Stimulated activated CD4-positive, alpha-beta T cell treated with anti-CD3 and anti-CD28 coated beads, Interleukin-12 subunit alpha, Interleukin-12 subunit beta, amount 100 ng/mL, for 24 hours (primary cell): ENCODE measurements around the gene LIN9.
"Not testable (repeated sequence)": the region's sequence is repeated elsewhere in the genome, so short reads cannot be mapped to it uniquely, and the experiment has no call there.

Experiments used
- DNase-seq, 2 experiments: peaks; one replicate each; pipeline ENCODE4 v3.0.0-alpha.2; 2020; ENCODE audit warnings: low read depth in 2 of 2

The LIN9 gene, protein sequence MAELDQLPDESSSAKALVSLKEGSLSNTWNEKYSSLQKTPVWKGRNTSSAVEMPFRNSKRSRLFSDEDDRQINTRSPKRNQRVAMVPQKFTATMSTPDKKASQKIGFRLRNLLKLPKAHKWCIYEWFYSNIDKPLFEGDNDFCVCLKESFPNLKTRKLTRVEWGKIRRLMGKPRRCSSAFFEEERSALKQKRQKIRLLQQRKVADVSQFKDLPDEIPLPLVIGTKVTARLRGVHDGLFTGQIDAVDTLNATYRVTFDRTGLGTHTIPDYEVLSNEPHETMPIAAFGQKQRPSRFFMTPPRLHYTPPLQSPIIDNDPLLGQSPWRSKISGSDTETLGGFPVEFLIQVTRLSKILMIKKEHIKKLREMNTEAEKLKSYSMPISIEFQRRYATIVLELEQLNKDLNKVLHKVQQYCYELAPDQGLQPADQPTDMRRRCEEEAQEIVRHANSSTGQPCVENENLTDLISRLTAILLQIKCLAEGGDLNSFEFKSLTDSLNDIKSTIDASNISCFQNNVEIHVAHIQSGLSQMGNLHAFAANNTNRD

DNA sequence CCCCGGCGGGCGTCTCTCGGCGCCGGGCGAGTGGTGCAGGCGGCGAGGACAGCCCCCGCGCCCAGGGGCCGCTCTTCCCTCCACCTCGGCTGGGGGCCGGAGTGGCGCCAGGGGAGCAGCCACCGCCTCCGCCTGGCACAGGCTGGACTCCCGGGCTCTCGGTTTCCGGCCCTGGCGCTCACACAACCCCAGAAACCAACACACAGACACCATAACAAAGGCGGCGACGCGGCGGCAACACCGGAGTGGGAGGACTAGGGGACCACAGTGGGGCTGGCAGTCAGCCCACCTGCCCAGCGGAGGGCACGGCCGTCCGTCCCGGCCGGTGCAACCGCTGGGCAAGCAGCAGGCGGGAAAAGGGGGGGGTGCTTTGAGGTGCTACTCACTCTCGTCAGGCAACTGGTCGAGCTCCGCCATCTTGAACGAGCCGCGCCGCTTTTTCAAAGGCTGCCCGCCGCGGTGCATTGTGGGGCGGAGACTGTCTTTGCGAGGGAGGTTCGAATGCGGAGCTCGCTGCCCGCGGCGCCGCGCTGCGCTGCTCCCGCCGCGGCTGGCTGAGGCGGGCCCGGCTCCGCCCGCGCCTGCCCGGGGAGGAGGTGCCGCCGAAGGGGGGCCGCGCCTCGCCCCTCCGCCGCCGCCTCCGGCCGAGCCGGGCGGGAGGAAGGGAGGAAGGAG lies at the start of gene LIN9:
Gene LIN9, minus strand, starts transcription at position 442 of the 675 bp plus-strand sequence. Its CDS starts 25 bp downstream, at position 417.
- peak; percentile 87 to 96 for DNase-seq

DNA sequence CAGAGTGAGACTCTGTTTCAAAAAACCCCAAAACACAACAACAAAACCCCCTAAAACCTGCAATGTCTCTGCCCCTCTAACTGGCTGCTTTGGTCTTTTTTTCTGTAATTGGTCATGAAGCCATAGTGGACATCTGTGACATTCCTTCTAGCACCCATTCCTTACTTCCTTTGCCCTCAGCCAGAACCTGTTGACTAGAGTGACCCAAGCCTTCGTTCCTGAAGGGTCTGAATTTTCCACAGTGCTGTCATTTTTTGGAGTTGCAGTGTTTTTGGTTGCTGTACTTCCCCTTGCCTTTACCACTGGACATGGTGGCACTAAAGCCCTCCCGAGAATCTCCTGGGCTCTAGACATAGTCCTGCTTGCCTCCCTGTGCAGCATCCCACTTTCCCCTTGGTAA lies 48.5 kb upstream of the LIN9 start:
- DNase-seq: no peak

DNA sequence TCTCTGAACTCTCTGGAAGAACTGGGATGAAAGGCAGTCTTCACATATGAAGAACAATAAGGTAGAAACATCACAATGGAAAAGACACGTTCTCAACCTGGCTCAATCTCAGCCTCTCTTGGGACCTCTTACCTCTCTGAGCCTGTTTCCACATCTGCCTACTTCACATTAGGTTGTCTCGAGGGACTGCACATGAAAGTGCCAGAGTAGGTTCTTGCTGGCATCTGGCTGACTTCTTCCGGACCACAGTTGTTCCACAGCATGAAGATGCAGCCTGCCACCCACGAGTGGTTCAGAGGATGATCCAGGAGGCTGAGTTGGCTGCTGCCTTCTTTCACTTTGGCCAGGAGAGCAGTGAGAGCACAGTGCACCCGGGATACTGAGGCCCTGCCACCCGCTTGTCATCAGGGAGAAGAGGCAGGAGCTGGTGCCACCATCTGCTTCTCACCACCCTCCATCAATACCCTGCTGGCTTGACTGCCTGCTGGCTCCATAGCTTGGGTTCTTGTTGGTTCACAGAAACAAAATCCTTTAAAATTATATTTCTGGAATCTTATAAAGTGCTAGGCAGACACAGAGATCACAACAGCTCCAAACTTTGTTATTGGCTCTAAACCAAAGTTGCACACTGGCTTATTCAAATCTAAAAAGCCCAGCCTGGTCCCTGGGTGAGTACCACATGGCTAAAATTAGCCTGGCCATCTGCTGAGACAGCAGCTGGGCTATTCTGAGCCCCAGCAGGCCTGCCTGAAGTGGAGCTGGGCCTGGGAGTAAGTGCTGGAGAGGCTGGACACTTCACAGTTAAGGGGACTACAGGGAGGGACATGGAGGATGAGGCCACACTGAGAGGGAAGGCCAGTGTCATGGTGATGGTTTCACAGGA lies 46.9 kb upstream of the LIN9 start:
- no peak for DNase-seq

DNA sequence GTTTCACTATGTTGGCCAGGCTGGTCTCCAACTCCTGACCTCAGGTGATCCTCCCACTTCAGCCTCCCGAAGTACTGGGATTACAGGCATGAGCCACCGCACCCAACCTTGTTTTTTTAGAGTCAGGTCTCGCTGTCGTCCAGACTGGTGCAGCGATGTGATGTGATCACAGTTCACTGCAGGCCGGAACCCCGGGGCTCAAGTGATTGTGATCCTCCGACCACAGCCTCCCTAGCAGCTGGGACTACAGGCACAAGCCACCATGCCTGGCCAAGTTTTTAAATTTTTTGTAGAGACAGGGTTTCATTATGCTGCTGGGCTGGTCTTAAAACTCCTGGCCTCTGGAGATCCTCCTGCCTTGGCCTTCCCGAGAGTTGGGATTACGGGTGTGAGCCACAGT lies 46.1 kb upstream of the LIN9 start:
- no peak for DNase-seq

DNA sequence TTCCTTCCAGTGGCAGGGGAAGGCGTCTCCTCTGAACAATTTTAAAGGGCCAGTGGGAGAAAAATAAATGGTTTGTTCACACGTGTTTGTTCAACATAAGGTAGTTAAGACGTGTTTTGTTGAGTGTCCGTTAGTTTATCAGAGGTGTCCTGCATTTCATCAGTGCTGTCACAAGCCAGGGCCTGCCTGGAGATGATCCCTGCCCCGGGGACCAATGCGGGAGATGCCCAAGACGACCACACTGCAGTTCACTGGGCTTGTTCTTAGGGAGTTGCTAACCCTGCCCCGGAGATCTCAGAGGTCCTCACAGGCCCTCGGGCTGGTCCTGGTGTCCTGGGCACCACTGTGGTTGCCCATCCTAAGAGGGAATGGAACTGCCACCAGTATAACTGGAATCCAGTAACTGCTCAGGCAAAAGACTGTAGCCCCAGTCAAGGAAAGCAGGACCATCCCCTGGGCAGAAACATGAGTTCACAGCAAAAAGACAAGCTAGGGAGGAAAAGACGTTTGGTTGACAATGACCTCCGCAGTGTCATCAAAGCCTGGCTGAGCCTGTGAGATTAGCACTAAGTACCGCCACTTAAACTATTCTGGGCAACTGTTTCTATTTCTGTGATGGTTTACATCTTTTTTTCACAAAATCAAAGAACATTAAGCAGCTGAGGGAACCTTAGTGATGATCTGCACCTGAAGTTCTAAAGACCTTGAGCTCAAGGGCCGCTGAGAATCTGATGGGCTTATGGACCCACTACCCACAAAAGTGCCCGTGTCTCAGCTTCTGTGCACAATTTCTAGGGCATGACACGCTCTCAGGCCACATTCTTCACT lies 44.9 kb upstream of the LIN9 start:
- DNase-seq: no peak

DNA sequence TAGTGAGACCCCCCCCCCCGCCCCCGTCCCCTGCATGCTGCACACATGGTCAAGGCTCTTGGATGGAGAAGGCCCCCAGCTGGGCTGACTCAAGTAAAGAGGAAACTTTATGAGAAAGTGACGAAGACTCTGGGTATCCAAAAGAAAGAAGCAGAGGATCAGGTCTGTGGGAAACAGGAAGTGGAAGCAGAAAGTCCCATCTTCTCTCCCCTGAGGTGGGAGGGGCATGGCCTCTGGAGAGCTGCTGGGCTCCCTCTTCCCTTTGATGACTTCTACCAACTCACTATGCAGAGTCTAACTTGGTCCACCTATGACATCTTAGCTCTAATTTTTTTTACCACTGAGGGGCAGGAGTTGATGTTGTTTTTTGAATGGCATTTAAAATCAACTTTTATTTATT lies 42.7 kb upstream of the LIN9 start:
- DNase-seq: no peak

DNA sequence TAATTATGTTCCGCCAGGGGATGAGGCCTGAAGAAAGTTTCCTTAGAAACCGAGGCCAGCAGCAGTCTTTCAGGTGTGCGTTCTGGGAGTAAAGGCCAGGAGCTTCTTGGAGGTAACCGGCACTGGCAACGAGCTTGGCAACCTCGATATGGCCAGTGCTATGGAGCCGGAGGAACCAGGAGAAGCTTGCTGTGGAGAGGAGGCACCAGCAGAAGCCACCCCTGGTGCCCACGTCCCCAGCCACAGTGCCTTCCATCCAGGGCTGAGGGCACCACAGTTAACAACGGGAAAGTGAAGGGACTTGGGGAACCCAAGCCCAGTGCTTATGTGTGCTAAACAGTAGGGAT lies 41.5 kb upstream of the LIN9 start:
- DNase-seq: no peak

DNA sequence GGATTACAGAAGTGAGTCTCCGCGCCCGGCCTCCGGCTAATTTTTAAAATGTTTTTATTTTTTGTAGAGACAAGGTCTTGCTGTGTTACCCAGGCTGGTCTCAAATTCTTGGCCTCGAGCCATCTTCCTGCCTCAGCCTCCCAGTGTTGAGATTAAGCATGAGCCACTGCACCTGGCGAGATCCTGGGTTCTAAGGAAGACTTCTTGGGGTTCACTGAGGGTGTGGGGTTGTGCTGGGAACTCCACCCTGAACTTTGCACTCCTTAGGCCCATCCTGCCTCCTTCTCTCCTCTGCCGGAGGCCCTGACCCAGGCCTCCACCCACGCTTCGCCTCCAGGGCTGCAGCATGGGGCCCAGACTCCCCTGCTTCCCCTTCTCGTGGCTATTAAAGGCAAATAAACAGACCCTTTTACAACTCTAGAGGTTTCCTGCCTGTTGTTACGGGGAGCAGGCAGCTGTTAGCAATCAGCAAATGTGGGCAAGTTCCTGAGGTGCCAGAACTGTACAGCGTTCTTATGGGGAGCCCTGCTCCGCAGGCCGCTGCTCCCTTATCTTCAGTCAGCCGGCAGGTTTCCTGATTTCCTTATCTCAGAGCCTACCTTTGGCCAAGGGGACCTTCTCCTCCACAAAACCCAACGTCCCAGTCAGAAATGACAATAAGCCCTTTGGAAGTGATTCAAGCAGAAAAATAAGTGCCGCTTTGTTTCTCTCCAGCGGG lies 41.0 kb upstream of the LIN9 start:
- DNase-seq: no peak

DNA sequence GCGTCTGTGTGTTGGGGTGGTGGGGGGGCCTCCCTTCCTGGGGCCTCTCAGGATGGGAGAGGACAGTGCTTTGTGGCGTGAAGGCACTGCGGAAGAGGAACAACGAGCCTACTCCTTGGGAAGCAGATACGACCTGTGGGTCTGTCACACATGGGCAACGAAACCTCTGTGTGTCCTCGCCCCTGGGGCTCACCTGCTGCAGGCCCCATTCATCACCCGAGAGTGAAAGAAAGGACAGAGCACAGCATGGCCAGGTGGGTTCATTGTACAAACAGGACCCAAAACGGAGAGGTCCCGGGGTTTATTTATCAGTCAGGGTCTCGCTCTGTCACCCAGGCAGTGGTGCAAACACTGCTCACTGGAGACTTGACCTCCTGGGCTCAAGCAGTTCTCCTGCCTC lies 40.1 kb upstream of the LIN9 start:
- no peak for DNase-seq

DNA sequence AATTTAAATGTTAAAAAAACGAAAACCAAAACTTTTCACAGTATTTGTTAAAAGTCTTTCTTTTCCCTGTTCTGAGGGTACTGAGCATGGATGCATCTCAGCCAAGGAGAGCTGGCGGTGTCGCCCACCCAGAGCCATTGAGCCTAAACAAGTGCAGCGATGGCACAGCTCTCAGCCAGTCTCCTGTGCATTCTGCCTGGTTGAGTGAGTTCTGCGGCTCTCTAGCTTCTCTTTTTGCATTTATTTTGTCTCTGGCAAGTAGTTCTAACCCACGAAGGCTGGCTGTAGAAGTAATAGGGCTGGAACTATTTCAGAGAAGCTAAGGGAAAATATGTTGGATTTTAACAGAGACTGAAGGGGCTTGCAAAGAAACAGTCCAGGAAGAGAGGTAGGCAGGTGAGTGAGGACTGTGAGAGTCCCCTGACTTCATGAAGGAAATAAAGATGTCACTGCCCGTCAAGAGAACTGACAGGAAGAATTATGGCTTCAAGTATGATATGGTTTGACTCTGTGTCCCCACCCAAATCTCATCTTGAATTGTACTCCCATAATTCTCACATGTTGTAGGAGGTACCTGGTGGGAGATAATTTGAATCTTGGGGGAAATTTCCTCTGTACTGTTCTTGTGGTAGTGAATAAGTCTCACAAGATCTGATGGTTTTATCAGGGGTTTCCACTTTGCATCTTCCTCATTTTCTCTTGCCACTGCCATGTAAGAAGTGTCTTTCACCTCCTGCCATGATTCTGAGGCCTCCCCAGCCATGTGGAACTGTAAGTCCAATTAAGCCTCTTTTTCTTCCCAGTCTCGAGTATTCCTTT lies 35.7 kb upstream of the LIN9 start:
- DNase-seq: no peak

DNA sequence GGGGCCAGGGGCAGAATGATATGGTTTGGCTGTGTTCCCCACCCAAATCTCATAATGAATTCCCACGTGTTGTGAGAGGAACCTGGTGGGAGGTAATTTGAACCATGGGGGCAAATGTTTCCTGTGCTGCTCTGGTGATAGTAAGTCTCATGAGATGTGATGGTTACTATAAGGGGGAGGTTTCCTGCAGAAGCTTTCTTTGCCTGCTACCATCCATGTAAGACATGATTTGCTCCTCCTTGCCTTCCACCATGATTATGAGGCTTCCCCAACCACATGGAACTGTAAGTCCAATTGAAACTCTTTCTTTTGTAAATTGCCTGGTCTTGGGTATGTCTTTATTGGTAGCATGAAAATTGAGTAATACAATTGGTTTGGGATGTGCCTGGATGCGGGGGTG lies 33.7 kb upstream of the LIN9 start:
- DNase-seq: no peak

DNA sequence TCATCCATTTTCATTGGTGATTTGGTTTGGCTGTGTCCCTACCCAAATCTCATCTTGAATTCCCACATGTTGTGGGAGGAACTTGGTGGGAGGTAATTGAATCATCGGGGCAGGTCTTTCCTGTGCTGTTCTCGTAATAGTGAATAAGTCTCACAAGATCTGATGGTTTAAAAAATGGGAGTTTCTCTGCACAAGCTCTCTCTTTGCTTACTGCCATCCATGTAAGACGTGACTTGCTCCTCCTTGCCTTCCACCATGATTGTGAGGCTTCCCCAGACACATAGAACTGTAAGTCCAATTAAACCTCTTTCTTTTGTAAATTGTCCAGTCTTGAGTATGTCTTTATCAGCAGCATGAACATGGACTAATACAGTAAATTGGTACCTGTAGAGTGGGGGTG lies 31.1 kb upstream of the LIN9 start:
- DNase-seq: not testable (repeated sequence)

DNA sequence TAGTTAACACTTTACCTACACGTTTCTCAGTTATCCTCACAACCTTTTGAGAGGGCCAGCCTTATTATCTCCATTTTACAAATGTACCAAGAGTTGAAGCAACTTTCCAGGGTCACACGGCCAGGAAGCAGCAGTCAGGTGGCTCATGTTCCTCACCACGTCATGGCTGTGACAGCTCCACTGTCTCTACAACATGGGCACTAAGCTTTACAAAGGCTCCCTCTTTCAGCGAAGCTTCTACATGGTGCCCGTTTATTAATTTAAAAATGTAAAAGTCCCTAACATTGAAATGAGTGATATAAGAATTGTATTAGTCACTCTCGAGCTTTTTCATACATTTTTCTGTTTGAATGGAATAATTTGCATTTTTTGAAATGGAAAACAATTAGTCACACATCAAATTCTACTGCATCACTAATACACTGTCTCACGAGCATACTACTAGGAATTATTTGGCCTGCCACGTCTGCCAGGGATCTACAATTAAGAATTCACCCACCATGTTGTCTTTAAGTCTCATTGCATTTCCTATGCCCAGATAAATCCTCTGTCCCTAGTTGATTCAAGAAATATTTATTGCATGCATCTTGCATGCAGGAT lies 28.4 kb upstream of the LIN9 start:
- no peak for DNase-seq

DNA sequence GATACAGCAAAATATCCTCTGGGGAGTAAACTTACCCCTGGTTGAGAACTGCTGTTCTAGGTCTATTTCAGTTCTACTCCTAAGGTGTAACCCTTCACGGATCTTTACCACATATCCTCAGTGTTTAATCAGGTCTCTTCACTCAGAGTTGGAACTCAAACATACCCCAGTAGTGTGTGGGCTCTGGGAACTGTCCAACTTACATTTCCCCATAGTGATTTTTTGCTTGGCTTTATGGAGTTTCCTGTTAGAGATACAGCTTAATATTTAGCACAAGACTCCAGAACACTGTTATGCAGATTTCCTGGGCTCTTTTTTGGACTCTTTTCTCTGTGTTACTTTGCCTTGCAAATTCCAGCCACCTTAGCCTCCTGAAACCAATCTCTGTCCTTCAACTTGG lies 26.7 kb upstream of the LIN9 start:
- no peak for DNase-seq

DNA sequence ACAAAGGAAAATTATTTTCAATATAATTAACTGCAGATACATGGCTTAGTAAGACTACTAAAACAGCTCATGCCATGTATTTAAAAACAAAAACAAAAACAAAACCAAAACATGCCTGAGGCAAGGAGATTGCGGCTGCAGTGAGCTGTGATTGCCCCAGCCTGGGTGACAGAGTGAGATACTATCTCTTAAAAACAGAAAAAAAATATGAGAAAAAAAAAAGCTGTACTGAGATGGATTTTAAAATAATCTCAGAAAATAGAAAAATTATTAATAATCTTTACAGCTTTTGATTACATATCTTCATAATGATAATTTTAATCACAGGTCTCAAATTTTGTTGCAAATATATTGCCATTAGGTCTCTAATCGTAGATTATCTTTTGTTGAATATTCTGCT lies 24.0 kb upstream of the LIN9 start:
- DNase-seq: no peak

DNA sequence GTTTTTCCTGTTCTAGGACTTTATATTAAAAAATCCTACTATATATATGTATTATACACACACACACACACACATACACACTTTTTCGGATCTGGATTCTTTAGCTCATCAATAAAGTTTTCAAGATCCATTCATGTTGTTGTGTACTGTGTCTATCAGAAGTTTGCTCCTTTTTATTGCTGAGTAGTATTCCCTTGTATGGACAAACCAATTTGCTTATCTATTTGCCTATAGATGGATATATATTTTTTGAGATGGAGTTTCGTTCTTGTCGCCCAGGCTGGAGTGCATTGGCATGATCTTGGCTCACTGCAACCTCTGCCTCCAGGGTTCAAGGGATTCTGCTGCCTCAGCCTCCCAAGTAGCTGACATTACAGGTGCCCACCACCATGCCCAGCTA lies 20.3 kb upstream of the LIN9 start:
- DNase-seq: no peak

DNA sequence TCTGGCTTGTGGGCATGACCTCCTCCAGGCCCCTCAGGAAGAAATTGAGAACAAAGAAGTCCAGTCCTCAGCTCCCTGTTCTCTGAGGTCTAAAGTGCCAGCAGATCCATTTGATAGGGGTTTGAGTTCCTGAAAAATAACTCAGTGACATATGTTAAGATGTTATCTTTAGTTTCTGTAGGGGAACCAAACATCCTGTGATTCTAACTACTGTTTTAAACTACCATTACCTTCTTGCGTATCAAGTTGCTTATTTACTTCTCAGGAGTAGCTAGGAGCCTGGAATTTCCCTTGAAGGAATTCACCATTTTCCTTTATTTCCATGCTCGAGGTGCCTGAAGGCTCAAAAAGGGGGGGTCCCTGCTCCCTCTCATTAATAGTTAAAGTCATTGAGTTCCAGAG lies 18.8 kb upstream of the LIN9 start:
- no peak for DNase-seq

DNA sequence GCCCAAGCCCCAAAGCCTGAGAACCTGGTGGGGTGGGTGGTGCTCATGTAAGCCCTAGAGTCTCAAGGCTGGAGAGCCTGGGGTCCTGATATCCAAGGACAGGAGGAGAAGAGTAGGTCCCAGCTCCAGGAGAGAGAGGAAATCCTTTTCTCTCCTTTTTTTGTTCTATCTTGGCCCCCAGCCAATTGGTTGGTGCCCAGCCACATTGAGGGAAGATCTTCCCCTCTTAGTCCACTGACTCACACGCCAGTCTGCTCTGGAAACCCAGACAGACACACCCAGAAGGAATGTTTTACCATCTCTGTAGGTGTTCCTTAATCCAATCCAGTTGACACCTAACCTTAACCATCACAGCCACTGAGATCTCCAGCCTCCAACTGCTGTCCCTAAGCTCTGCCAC lies 16.2 kb upstream of the LIN9 start:
- DNase-seq: no peak

DNA sequence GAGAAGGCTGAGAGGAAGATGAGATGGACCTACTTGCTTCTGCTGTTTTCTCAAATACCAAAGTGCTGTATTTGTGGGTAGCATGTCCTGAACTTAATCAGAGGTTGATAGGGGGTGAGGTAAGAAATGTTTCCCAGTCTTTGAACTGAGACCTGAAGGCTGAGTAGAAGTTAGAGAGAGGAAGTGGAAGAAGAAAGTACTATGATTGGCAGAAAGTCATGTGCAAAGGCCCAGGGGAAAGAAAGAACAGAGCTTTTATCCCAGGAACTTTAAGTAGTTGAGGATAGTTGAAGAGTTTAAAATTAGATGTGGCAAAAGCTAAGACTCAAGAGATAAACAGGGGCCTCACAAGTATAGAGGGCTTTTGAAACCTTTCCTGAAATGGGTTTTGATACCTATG lies 15.5 kb upstream of the LIN9 start:
- no peak for DNase-seq
